GM12875 (cell line): Measurements from ENCODE around the gene SLC16A3.

Source experiments
- H3K4me3 ChIP-seq: one replicate; pipeline ENCODE4 v1.5.1; 2011; ENCODE audit warnings: low read depth, low read length, control low read depth
- CTCF ChIP-seq: IDR thresholded peaks from 2 replicates; pipeline ENCODE4 v1.5.1; 2011; ENCODE audit warnings: low read depth, mild to moderate bottlenecking, control low read depth, inconsistent platforms, low read length, moderate library complexity, borderline replicate concordance; ENCODE audit not compliant: insufficient read depth

Gene SLC16A3

GRCh38 chr17:82200135-82200534 is 28.7 kb upstream of the SLC16A3 start:
- no peak for TF ChIP-seq CTCF
- no peak overlapping the region for H3K4me3 ChIP-seq

GRCh38 chr17:82200743-82201497 is 27.9 kb upstream of the SLC16A3 start:
- H3K4me3 ChIP-seq: no peak overlapping the region
- TF ChIP-seq CTCF: no peak

GRCh38 chr17:82201498-82201910 is 27.3 kb upstream of the SLC16A3 start:
- H3K4me3 ChIP-seq: no peak overlapping the region
- TF ChIP-seq CTCF: no peak

GRCh38 chr17:82202981-82203380 is 25.9 kb upstream of the SLC16A3 start:
- no peak overlapping the region for H3K4me3 ChIP-seq
- TF ChIP-seq CTCF: no peak

GRCh38 chr17:82203920-82204319 is 24.9 kb upstream of the SLC16A3 start:
- no peak for TF ChIP-seq CTCF
- no peak overlapping the region for H3K4me3 ChIP-seq

GRCh38 chr17:82204831-82205719 is 23.8 kb upstream of the SLC16A3 start:
- H3K4me3 ChIP-seq: no peak overlapping the region

More at GRCh38 chr17:82204831-82205719, 23.8 kb upstream of the SLC16A3 start:
- no peak for TF ChIP-seq CTCF
